HEK293T (cell line): ENCODE results near the gene GTPBP10.

Experiments
- CTCF ChIA-PET: fragments of 350-600 bp; formaldehyde crosslinking; extraction: SDS; loops from one replicate; lab custom pipeline; 2021; ENCODE audit warnings: antibody characterized with exemption, inconsistent platforms; lab: Yijun Ruan, JAX
- POLR2A ChIA-PET: fragments of 350-600 bp; formaldehyde crosslinking; extraction: SDS; loops from one replicate; lab custom pipeline; 2020; ENCODE audit warnings: antibody characterized with exemption, inconsistent platforms; lab: Yijun Ruan, JAX
- DNase-seq: peaks from one replicate; pipeline ENCODE4 v3.0.0; 2012; ENCODE audit warnings: mixed read lengths; ENCODE audit errors: extremely low spot score
- ARNT ChIP-seq: fragments of 450-650 bp; IDR thresholded peaks from 2 replicates; pipeline ENCODE4 v1.6.1; 2017; ENCODE audit warnings: mild to moderate bottlenecking
- BHLHE40 ChIP-seq: fragments of 450-650 bp; IDR thresholded peaks from 2 replicates; pipeline ENCODE4 v1.6.1; 2016; ENCODE audit warnings: mild to moderate bottlenecking, moderate library complexity, borderline replicate concordance
- CTBP1 ChIP-seq: fragments of 450-650 bp; IDR thresholded peaks from 2 replicates; pipeline ENCODE4 v1.6.1; 2016; ENCODE audit warnings: borderline replicate concordance
- ELF4 ChIP-seq: fragments of 450-650 bp; IDR thresholded peaks from 2 replicates; pipeline ENCODE4 v1.6.1; 2017; ENCODE audit warnings: antibody characterized with exemption
- FOXA1 ChIP-seq: fragments of 450-650 bp; IDR thresholded peaks from 2 replicates; pipeline ENCODE4 v1.6.1; 2016; ENCODE audit warnings: mild to moderate bottlenecking
- FOXK2 ChIP-seq: fragments of 450-650 bp; IDR thresholded peaks from 2 replicates; pipeline ENCODE4 v1.6.1; 2016; ENCODE audit warnings: mild to moderate bottlenecking
- FOXM1 ChIP-seq: fragments of 450-650 bp; IDR thresholded peaks from 2 replicates; pipeline ENCODE4 v1.6.1; 2017; ENCODE audit warnings: mild to moderate bottlenecking, borderline replicate concordance
- HDGF ChIP-seq: fragments of 450-650 bp; IDR thresholded peaks from 2 replicates; pipeline ENCODE4 v1.6.1; 2017; ENCODE audit warnings: antibody characterized with exemption, borderline replicate concordance
- L3MBTL2 ChIP-seq: fragments of 450-650 bp; conservative IDR thresholded peaks from 2 replicates; pipeline ENCODE4 v1.6.1; 2016; ENCODE audit warnings: mild to moderate bottlenecking
- LEF1 ChIP-seq: fragments of 450-650 bp; IDR thresholded peaks from 2 replicates; pipeline ENCODE4 v1.6.1; 2017; ENCODE audit warnings: mild to moderate bottlenecking, borderline replicate concordance
- NFRKB ChIP-seq: fragments of 450-650 bp; IDR thresholded peaks from 2 replicates; pipeline ENCODE4 v1.6.1; 2016; ENCODE audit warnings: mild to moderate bottlenecking, moderate library complexity
- SP1 ChIP-seq: fragments of 450-650 bp; IDR thresholded peaks from 2 replicates; pipeline ENCODE4 v1.6.1; 2017
- SUZ12 ChIP-seq: fragments of 450-650 bp; IDR thresholded peaks from 2 replicates; pipeline ENCODE4 v1.6.1; 2016; ENCODE audit warnings: mild to moderate bottlenecking
- TARDBP ChIP-seq: fragments of 450-650 bp; IDR thresholded peaks from 2 replicates; pipeline ENCODE4 v1.6.1; 2016
- ZNF384 ChIP-seq: fragments of 450-650 bp; IDR thresholded peaks from 2 replicates; pipeline ENCODE4 v1.6.1; 2016
- TF ChIP-seq, protein P1 (sequence below): fragments of 450-650 bp; IDR thresholded peaks from 2 replicates; pipeline ENCODE4 v1.6.1; 2016

The GTPBP10 gene

GRCh38 chr7:90312745-90313144 is 33.8 kb upstream of the GTPBP10 start:
- no peak for DNase-seq
- ChIA-PET CTCF (interaction anchor here (0.5 kb wide), 1 partner anchor 262 kb away, joined by 3 read pairs; no protein-coding TSS in a partner anchor), POLR2A (no interaction called here)
- TF ChIP-seq FOXA1, result no peak
- no peak for TF ChIP-seq TARDBP
- no peak for TF ChIP-seq SUZ12
- no peak for TF ChIP-seq HDGF

DNA sequence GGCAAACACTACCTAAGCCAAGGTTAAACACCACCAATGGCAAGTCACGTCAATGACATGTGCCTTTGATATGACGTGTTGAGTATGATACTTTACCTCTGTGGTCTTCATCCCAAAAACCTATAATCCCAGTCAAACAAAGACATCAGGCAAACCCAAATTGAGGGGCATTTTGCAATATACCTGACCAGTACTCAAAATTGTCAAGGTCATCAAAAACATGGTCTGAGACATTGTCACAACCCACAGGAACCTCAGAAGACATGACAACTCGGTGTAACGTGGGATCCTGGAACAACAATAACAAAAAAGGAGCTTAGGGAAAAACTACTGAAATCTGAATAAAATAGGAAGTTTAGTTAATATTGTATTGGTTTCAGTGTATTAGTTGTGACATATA is 32.6 kb upstream of the GTPBP10 start:
- TF ChIP-seq ARNT (no peak), LEF1 (no peak), FOXK2 (no peak), HDGF (no peak), L3MBTL2 (no peak), CTBP1 (no peak)
- no peak for DNase-seq
- ChIA-PET POLR2A (no interaction called here), CTCF (no interaction called here)

DNA sequence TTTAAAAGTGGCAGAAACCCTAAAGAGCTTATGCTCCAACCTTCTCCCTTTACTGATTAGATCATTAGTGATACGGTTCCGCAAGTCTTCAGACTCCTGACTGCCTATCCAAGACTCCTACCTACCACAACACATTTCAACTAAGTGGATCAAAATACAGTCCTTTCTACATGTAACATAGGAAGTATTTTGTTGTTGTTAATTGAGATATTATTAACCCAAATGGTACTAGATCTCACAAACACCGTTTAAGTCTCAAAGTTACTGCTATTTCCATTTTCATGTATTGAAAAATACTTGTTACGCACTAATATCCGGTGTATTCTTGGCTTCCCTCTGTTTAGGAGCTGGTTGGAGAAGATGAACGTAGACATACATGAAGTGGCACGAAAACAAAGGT is 26.5 kb upstream of the GTPBP10 start:
- no peak for DNase-seq
- CTCF ChIA-PET, result no interaction called here
- POLR2A ChIA-PET, result no interaction called here
- TF ChIP-seq SP1 (no peak), FOXM1 (no peak), NFRKB (no peak), TARDBP (no peak), BHLHE40 (no peak), L3MBTL2 (no peak), FOXA1 (no peak), FOXK2 (no peak), ZNF384 (no peak), LEF1 (no peak), ELF4 (no peak), HDGF (no peak), CTBP1 (no peak)
- TF ChIP-seq, protein P1, sequence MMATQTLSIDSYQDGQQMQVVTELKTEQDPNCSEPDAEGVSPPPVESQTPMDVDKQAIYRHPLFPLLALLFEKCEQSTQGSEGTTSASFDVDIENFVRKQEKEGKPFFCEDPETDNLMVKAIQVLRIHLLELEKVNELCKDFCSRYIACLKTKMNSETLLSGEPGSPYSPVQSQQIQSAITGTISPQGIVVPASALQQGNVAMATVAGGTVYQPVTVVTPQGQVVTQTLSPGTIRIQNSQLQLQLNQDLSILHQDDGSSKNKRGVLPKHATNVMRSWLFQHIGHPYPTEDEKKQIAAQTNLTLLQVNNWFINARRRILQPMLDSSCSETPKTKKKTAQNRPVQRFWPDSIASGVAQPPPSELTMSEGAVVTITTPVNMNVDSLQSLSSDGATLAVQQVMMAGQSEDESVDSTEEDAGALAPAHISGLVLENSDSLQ, result no peak

DNA sequence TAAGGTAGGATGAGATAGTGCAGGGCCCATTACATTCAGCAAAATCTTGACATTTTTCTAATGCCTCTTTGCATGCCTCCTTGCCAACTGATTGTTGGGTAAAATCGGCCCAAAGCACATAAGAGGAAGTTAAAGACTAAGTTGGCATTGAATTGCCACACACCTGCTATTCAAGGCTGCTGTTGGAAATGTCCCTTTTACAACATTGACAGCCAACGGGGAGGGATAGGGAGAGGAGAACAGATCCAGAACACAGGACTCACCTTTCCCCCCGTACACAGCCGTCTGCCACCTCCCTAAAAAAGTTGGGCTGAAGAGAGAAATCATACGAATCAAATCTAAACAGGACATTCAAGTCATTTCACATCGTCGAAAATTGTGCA is 26.1 kb upstream of the GTPBP10 start:
- TF ChIP-seq SUZ12 (no peak), SP1 (no peak), ARNT (no peak), FOXK2 (no peak), L3MBTL2 (no peak), FOXM1 (no peak)
- TF ChIP-seq, protein P1, result no peak
- no peak for DNase-seq
- ChIA-PET CTCF (no interaction called here), POLR2A (no interaction called here)

GRCh38 chr7:90320801-90321494 is 25.6 kb upstream of the GTPBP10 start, which contains the start of gene FAM237B:
Gene FAM237B (minus strand): TSS chr7:90321304. CDS start chr7:90319748, 1,556 bp downstream.
- TF ChIP-seq ARNT (no peak), L3MBTL2 (peak; percentile 45), NFRKB (no peak)
- ChIA-PET CTCF (interaction anchor here (0.9 kb wide), 1 partner anchor 25 kb away, joined by 3 read pairs; no protein-coding TSS in a partner anchor), POLR2A (no interaction called here)
- peak; percentile 55 for DNase-seq

DNA sequence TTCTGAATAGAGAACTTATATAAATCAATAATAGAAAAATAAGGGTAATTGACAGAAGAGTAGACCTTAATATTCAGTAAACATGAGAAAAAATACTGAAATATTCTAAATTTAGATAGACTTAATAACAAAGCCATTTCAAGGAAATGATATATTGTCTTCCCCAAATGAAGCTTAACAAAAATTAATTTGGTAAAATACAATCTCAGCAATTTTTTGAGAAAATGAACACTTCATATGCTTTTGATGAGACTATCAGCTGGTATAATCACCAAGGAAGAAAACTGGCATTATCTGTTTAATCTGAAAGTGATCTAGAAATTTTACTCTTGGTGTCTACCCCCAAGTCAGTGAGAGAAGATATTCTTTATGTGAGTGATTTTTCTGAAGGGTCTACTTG is 23.7 kb upstream of the GTPBP10 start:
- ChIA-PET POLR2A (no interaction called here), CTCF (no interaction called here)
- TF ChIP-seq, protein P1, result no peak
- TF ChIP-seq FOXM1, result no peak
- no peak for TF ChIP-seq NFRKB
- TF ChIP-seq LEF1, result no peak
- TF ChIP-seq FOXK2, result no peak
- TF ChIP-seq TARDBP, result no peak
- no peak for TF ChIP-seq FOXA1
- TF ChIP-seq ARNT, result no peak
- TF ChIP-seq SP1, result no peak
- no peak for TF ChIP-seq ZNF384
- no peak for TF ChIP-seq SUZ12
- TF ChIP-seq BHLHE40, result no peak
- no peak for TF ChIP-seq CTBP1
- no peak for TF ChIP-seq L3MBTL2
- no peak for TF ChIP-seq ELF4
- TF ChIP-seq HDGF, result no peak
- DNase-seq, result no peak

- ChIA-PET POLR2A (no interaction called here), CTCF (no interaction called here)
- DNase-seq, result no peak
- no peak for TF ChIP-seq SUZ12
- TF ChIP-seq L3MBTL2, result no peak
- no peak for TF ChIP-seq NFRKB
- no peak for TF ChIP-seq FOXK2
- TF ChIP-seq ZNF384, result no peak
- no peak for TF ChIP-seq CTBP1
- no peak for TF ChIP-seq SP1
- TF ChIP-seq TARDBP, result no peak
- TF ChIP-seq ARNT, result no peak
- no peak for TF ChIP-seq BHLHE40
- no peak for TF ChIP-seq FOXM1
- TF ChIP-seq, protein P1, result no peak
- TF ChIP-seq HDGF, result no peak
These were observed 20.0 kb upstream of the GTPBP10 start for GRCh38 chr7:90326500-90326899.
